Fibroblast of skin of right biceps (primary cell): Measurements from ENCODE around the gene IQCB1.
"Not testable (repeated sequence)": the region's sequence is repeated elsewhere in the genome, so short reads cannot be mapped to it uniquely, and the experiment has no call there.

Source experiments
- DNase-seq: peaks from one replicate; pipeline ENCODE4 v3.0.0-alpha.2; 2013

The IQCB1 gene

DNA sequence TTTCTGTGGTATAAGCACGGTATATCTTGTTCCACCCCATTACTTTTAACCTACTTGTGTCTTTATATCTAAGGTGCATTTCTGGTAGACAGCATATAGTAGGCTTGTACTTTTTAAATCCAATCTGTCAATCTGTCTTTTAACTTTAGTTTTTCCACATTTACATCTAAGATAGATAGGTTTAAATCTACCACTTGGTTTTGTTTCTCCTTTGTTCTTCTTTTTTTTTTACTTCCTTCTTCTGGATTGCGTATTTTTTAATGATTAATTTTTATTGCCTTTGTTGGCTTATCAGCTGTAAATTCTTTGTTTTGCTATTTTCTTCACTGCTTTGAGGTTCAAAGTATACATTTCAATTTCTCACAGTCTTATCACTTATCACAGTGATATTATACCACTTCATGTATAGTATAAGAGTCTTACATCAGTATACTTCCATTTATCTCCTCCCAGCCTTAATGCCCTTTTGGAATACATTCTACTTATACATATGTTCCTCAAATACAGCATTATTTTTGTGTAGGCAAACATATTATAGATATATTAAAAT is 31.0 kb downstream of the IQCB1 start:
- DNase-seq = no peak

DNA sequence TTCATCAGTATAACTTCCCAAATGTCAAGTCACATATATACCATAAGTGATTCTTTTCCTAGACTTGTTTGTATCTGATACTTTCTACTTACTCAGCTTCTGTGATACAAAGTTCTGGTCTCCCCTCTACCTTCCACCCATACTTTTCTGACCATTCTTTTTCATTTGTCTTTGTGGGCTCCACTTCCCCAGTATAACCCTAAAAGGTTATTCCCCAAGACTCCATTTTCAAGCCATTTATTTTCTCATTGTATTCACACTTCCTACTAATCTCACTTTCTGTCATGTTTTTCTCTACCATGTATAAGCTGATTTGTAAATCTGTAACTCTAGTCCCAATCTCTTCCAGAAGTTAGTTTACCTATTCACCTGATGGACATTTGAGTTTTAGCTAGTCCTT is 34.0 kb downstream of the IQCB1 start:
- DNase-seq = no peak

DNA sequence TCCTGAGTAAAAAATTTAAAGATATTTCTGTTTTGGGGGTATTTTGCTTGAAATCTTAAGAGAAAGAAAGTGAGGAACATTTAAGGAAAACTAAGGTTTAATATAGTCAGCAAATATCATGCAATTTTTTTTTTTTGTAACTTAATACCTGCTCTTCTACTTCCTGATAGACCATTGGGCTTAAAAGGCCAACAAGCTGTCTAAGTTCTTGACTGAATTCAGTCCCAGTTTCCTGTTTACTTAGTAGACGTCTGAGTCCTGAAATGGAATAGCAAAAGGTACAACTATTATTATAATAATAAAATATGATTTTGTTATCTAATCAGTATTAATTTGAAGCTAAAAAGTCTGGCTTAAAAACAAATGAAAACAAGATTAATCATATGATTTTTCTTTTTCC is 37.9 kb downstream of the IQCB1 start:
- DNase-seq = no peak

DNA sequence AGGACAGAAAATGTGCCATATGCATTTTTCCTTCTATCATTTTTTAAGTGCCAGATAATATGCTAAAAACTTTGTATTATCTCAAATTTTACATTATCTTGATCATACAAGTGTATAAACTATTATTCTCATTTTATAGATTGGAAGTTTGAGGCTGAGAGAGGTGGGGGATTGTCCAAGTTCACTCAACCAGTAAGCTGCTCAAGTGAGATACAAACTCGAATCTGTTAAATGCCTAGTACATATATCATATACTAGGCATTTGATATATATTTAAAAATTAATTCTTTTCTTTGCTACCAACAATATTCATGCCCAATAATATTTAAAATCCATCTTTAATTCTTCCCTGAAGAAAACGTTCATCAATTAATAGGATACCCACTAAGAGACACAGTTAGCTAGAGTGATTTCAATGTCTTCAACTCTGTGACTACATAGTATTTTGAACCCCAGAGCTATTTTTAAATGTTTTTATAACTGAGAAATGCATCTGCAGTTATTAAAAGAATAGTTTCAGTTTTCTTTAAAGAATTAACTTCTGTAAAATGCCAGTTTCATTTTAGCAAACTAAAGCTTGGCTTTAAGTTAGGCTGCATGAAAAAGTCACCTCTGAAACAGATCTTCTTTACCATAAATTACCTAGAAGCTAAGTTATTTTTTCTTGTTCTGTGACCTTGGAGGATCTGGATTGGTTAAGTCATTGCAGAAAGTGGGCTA is 40.4 kb downstream of the IQCB1 start:
- no peak for DNase-seq

DNA sequence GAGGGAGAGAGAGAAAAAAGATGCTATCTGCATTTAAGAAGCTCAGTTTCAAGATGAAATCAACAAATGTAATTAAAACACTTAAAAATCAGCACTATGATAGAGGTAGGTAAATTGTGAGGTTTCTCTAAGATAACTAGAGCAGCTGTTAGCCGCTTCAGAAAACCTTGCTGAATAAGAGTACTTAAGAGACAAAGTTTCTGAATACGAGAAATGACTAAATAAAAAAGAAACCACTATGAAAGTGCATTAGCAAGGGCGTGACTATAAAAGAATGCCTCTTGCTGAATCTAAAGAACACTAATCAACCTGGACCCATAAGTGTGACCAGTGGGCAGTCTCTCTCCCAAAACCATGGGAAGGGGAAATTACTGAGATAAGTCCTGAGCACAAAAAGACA is 41.8 kb downstream of the IQCB1 start:
- no peak for DNase-seq

DNA sequence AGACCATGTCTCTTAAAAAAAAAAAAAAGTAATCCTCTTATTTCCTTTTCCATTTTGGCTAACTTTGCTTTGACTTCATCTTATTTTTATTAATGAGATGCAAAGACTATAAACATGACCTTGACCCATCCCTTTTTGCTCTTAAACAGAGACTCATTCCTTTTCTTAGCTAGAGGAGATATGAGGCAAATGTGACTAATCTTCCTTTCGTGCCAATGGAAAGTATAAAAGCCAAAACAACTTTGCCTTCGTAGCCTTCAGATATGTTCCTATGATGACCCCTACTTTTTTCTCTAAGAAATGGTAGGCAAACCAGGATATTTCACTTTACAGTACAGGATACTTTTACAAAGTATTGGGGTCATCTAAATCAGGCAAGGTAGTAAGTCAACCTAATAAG is 48.4 kb downstream of the IQCB1 start:
- no peak for DNase-seq

DNA sequence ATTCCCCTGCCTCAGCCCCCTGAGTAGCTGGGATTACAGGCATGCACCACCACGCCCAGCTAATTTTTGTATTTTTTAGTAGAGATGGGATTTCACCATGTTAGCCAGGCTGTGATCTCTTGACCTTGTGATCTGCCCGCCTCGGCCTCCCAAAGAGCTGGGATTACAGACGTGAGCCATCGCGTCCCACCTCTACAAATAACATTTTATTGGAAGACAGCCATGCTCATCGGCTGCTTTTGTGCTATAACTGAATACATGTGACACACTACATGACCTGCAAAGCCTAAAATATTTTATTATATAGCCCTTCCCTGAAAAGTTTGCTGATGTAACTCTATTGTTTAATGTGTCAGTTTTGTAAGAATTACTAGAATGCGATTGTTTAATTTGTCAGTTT is 52.1 kb downstream of the IQCB1 start:
- not testable (repeated sequence) for DNase-seq

DNA sequence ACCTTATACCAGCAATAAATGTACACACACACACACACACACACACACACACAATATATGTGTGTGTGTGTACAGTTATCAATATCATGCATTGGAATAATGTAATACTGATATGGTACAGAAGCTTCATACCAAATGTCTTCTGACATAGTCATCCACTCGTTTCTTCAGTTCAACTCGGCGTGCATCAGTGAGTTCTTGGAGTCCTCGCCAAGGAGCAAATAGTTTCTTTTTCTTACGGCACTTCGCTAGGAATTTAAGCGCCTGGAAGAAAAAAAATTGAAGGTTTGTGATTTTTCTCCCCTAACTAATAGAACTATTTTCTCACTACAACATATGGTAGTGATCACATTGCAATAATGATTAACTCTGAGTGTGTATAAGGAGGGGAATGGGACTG is 53.2 kb downstream of the IQCB1 start:
- no peak for DNase-seq

DNA sequence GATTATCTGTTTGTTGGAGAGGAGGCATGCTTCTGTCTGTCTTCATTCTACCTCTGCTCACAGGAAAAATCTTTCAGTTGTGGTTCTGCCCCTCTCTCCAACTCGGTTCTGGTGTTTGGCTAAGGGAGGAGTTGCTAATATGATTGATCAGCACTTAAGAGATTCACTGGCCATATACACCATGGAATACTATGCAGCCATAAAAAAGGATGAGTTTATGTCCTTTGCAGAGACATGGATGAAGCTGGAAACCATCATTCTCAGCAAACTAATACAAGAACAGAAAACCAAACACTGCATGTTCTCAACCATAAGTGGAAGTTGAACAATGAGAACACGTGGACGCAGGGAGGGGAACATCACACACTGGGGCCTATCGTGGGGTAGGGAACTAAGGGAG is 59.8 kb downstream of the IQCB1 start:
- not testable (repeated sequence) for DNase-seq

DNA sequence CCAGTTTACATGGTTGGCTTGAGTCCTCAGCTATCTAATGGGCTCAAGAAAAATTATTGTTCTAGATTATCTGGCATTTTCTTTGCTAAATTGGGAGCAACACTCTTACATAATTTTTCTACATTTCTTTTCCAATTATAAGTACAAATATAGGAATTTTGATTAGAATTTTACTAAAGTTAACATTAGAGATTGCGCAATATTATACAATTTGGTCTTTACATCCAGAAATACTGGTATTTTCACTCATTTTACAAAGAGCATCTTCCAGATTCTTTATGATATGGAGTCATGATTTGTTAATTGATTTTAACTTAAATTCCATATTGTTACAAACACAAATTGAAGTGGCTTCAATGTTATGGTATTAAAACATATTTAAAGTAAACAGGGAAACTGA is 65.6 kb downstream of the IQCB1 start:
- DNase-seq = no peak

DNA sequence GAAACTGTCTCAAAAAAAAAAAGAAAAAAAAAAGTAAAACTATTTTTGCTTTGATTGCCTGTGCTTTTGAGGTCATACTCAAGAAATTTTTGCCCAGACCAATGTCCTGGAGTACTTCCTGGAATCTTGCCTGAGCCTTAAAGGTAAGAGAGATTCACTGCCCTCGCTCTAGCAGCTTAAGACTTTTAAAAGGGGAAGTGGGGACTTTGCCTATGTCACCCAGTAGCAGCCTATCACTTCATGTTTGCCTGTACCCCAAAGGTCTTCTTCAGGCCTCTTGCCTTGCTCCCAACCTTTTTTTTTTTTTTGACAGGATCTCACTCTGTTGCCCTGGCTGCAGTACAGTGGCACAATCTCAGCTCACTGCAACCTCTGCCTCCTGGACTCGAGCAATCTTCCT is 66.4 kb downstream of the IQCB1 start:
- DNase-seq = no peak

DNA sequence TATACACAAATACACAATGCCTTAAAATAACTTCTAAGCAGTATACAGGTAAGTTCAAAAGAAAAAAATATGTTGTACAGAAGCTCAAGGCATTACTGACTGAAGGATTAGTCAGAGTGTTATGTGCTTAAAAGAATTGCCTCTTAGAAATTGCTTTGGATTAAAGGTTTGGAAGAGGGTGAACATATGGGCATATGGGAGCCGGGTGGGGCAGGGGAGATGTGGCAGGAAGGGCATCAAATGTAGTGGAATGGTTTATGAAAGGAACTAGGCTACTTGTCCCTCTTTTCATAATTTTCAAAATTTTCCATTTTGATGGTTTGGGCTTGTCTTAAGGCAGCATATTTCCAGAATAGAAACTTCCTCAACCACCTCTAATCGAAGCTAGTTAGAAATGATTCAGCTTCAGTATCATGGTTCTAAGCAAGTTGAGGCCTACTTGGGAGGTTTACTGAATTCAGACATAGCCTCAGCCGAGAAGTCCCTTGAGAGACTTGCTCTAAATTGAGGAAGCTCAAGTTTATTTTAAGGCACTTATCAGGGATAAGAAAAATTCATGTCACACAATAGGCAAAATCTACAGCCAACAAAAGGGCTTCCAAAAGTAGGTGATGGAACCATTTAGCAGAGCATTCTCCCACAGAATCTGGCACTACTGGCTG is 75.2 kb downstream of the IQCB1 start:
- no peak for DNase-seq

DNA sequence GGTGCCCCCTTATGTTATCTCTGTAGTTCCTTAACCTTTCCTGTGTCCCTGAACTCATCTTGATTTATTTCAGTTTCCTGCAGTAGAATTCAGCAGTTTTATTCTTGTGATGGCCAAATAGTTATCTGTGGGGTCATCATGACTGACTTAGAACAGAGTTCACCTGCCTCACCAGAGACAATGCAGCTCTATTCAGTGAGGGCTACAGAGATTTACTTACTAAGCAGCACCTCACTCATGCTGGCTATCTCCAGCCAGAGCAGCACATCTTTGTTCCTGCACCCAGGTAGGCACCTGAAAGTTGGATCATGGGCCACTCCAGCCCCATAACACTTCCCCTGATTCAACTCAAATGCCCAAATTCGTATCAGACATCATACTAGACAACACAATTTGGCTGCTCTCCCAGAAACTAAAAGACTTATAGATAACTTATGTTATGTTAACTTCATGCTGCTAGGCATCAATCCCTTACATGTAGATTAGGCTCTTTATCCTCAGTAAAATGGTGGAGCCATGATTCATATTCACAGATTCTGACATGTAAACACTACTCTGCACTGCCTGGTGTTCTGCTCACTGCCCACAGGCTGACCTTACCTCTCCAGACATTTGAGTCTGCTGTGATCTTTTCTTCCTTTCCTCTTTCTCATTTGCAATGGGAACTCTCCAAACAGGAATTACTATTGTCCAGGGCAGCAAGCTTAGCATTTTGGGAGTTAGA is 76.0 kb downstream of the IQCB1 start:
- no peak for DNase-seq

DNA sequence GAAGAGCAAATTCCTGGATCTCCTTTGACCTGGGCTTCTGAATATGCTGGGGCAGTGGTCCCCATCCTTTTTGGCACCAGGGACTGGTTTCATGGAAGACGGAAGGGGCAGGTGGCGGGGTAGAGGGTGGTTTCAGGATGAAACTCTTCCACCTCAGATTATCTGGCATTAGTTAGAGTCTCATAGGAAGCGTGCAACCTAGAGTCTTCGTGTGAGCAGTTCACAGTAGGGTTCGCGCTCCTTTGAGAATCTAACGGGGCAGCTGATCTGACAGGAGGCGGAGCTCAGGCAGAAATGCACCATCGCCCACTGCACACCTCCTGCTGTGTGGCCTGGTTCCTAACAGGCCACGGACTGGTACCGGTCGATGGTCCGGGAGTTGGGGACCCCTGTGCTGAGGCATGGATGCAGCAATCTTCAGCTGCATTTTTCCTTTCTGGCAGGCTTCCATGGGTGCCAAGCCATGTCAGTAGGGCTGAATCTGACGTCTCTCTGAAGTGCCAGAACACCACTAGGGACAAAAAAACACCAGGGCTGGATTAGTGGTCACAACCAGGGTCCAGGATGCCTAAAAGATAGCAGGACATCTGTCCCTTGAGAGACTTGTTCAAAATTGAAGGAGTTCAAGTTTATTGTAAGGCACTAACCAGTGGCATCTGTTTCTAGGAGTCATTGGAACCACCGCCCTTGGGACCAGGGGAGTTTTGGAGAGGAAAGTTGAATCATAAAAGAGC is 76.9 kb downstream of the IQCB1 start:
- DNase-seq = no peak

DNA sequence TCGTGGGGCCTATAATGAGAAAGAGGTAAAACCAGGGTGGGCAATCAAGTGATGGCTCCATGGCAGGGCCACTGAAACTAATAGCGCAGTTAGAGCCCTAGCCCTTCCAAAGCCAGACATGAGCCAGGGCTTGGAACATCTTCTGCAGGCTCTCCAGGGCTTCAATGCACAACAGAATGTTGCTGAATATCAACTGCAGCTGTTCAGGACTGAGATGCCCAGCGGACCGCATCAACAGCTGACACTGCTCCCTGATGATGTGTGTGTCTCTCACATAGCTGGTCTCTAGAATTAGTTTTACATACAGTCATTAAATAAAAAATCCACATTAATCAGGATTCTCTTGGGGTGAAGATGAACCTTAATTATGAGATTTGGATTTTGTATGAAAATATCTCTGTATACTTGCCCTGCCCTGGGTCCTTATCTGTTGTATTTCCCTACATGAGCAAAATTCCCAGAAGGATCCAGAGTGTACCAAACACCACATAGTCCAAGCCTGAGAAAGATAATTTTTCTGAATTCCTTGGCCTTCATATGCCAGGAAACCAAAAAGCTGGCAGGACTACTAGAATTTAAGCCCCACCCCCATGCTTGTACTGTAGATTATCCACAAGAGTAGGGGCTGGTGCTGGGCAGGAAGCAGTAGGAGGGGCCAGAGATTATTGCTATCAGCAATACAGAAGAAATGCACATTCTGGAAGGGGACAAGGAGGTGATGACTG is 77.6 kb downstream of the IQCB1 start:
- DNase-seq = no peak

DNA sequence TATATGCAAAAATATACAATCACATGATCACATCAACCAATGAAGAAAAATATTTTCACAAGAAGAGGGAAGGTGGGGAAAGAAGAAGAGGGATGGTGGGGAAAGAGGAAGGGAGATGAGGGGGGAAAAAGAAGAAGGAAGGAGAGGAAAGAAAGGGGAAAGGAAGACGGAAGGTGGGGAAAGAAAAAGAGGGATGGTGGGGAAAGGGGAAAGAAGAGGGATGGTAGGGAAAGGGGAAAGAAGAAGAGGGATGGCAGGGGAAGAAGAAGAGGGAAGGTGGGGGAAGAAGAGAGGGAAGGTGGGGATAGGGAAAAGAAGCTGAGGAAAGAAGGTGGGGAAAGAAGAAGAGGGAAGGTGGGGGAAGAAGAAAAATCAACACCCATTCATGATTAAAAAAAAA is 82.1 kb downstream of the IQCB1 start:
- no peak for DNase-seq

DNA sequence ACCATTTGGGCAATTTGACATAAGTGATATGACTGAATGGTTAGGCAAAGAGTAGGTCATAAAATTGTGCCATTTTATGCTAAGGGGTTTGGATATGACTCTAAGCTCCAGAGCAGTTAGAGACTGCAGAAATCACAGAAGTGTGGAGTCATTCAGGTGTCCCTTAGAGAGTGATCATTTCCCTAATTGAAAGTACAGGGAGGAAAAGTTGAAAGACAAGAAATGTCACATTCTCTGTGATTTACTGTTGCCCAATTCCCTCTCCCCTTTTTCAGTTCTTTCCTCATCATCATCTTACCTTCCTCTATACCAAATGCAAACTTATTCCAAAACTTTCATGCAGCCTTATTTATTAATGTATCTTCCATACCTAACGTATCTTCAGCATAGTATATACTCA is 82.6 kb downstream of the IQCB1 start:
- no peak for DNase-seq

DNA sequence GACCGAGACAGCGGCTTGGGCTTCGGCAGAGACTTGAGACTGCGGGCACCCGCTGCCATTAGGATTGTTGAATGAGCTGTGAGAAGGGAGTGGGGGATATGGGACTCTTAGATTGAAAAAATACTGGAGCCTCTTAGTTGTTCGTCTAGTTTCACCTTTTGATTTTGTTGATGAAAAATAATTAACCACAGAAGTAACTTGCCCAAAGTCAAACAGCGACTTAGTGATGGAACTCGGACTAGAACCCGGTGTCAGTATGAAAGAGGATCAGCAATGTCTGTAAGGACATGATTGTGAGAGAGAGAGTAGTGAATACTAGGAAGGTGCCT is 84.8 kb downstream of the IQCB1 start:
- no peak for DNase-seq

DNA sequence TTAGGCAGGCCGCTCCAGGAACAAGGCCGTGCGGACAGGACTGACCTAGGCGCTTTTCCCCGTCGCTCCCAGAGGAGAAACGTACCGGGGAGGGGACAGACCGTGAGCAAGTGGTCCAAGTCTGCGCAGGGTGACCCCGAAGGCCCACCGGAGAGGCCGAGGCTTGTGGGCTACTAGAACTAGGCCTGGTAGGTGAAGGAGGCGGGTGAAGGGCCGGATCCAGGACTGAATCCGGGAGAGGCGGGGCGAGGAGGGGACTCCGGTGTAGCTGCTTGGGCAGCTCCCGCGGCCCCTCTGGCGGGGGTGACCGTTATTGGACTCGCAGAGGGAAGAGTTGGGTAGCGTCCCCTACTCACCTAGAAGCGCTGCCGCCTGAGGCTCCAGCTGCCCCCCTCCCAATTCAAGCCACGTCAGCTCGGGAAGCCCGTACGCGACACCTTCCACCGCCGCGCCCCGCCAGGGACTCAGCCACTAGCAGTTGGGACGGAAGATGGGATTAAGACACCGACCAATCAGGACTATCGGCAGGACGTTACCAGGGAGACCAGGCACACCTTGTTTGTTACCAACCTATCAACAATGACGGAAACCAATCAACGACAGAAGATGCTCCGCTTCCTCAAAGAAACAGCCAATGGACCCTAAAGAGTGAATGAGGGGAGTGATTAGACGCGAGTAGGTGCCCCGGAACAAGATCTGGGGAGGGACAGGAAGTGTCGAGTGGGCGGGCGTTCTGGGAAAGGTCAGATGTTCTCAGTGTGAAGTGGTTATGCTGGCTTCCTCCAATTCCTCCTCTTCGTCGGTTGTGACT is 85.4 kb downstream of the IQCB1 start, which contains the start of gene GOLGB1:
Gene GOLGB1, minus strand, starts transcription at position 466 of the 811 bp plus-strand sequence. CDS start 18,770 bp downstream, outside the sequence.
- DNase-seq = peak; percentile 99

DNA sequence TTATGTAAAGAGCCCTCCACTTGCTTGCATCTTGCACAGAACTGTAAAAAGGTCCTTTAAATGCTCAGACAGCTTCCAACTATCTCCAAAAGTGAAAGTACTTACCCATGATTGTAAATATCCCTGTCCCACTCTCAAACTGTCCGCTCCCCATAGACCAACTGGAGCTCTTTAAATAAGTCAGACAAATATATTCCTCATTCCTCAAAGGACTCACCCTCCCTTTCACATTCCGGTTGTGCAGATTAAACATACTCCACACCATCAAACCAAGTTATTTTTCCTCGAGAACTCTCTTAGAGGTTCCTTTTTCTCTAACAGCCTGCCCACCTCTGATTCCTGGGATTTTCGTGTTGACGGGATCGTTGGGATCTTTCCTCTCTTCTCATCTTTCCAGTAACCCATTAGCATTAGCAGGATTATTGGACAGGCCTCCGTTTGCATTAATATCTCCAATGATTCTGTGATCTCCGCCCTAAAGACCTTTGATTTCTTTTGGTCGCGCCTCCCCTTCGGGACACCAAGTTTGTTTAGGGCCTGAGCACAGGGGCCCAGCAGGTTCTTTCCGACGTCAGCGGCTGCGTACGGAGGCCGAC is 86.1 kb downstream of the IQCB1 start:
- DNase-seq = peak; percentile 4

DNA sequence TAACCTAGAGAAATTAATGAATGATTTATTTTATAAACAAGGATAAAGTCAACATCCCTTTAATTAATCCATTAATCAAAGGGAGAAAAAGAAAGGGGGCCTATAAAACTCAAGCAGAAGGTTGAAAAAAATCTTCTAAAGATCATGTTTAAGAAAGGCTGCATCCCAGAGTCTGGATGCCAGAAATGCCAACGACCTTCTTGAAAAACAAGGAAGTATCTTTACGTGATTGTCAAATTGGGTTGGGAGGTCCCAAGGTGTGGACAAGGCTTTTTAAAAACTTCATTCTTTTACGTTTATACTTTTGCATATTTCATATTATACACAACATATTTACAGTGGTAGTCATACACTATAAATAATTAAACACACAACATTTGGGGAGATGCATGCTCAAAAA is 86.9 kb downstream of the IQCB1 start:
- DNase-seq = no peak
